Fibroblast of upper back skin (primary cell): ENCODE measurements around the gene BPIFB3.

Experiments
- DNase-seq: peaks from one replicate; pipeline ENCODE4 v3.0.0-alpha.2; 2013

Gene BPIFB3

DNA sequence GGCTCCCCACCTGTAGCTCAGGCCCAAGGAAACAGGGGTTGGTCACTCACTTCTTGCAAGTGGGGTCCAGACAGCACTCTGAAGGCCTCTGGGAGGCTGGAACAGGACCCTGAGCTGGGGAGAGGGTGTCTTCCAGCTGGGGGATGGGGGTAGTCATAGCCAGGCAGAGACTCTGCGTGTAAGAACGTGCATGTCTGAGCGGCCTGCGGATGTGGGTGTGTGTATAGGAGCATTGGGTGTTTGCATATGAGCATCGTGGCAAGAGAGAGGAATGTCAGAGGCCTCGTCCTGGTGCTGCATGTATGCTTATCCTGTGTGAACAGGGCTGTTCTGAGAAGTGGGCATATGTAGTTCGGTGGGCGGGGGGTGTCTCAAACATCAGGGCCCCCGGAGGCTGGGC, 12.1 kb downstream of the BPIFB3 start:
- no peak for DNase-seq

DNA sequence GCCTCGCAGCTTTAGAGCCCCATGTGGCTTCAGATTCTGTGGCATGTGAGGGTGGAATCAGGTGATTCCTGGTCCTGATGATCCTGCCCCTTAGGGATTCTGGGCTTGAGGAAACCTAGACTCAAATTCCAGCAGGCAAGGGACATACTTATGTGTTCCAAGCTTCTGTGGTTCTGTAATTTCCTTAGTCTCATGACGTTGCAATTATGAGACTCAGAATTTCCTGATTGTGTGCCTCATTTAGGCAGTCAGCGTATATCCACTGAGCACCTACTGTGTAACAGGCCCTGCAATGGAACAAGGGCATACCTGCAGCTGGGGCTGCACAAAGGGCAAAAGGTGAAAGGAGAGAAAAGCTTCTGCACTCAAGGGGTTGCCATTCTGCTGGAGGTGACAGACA, 14.1 kb downstream of the BPIFB3 start:
- DNase-seq = no peak

DNA sequence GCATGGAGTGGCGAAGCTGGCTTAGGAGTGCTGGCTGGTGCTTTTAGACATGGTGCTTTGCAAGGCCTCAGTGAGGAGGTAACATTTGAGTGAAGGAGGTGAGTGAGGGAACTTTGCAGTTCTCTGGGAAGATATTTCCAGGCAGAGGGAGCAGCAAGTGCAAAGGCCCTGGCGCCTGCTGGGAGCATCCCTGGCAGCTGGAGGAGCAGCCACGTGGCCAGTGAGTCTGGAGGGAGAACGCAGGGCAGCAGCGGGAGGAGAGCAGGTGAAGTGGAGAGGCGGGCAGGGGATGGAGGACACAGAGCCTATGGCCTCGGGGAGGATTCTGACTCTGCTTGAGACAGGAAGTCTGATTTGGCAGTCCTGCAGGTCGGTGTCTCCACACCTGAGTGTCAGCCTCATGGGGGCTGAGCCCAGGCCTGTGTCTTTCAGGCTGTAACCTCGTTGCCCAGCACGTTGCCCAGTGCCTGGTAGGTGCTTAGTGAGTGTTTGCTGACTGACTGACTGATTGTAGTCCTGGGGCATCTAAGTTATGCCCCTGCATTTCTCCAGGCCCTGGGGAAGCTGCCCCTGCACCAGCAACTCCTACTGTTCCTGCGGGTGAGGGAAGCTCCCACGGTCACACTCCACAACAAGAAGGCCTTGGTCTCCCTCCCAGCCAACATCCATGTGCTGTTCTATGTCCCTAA, 14.7 kb downstream of the BPIFB3 start:
- no peak for DNase-seq

DNA sequence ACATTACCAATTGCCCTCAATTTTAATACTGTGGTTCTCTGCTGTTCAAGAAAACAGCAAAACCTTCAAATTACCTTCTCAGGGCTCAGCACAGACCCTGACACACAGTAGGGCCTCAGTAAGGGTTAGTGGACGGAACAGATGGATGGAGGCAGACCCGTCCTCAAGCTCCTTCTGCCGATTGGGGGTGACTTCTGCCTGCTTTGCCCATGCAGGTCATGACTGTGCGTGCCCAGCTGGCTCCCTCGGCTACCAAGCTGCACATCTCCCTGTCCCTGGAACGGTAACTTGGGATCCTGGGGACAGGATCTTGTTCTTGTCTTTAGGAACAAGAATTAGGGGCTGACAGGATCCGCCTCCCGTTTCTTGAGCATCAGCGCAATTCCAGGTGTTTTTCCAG, 16.0 kb downstream of the BPIFB3 start:
- no peak for DNase-seq

DNA sequence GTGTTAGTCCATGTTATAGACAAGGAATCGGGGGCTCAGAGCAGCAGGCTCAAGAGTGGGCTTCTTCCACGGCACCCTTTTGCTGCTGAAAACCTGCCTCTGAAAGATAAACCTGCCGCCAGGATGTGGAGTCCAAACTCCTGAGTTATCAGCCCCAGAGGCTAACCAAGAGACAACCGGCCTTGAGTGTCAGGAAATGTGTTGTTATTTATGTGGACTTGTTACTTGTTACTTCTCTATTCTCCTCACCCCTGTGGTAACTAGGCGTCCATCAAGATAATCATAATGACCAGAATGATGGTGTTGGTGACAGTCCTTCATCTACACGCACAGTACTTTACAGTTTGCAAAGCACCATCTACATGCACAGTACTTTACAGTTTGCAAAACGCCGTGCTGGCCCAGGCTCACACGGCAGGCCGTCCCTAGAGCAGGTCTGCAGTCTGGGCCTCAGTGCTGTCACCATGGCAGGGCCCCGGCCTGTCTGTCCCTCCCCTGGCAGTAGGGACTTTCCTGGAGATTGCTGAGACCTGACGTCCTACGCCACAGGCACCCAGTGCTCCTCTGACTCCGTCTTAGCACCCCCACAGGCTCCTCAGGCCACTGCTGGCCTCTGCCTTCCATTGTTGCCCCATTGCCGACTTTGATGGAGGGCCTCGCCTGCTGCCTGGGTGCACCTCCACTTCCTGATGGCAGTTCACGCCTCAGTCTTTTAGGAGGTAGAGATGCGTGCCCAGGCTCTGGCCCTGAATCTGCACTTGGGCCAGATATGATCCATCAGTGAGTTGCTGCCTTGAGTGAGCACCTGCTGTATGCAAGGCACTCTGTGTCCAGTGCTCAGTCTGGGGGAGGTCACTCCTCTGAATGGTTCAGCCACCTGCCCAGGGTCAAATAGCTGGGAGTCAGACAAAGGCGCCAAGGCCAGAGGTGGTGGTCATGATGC, 16.7 kb downstream of the BPIFB3 start:
- no peak for DNase-seq

DNA sequence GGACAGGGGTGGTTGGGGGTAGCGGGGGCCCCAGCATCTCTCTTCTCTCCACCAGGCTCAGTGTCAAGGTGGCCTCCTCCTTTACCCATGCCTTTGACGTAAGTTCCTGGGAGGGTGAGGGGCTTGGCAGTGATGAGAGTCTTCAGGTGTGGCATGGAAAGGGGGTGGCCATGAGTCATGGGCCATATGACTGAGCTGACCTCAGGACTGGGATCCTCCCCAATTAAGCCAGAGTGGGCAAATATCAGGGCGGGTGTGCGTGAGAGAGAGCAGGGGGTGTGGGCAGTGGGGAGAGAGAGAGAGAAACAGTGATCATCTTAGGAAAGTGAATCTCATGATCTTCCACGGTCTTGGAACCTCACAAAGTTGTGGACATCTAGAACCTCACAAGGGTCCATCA, 17.5 kb downstream of the BPIFB3 start:
- no peak for DNase-seq

DNA sequence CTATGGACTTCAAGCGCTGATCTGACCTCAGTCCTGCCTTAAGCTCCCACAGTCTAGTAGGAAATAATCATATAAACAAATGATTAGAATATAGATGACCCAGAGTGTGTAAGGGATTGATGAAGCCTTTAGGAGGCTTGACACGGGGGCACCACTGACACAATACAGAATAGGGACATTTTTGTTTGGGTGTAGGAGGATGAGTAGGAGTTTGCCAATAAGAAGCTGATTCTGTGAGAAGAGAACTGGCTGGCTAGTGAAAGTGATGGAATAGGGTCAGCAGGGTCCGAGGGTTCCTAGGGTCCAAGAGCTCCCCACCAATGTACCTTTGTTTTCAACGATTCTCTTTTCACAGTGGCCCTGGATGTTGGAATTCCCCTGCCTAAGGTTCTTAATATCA, 18.7 kb downstream of the BPIFB3 start:
- no peak for DNase-seq

DNA sequence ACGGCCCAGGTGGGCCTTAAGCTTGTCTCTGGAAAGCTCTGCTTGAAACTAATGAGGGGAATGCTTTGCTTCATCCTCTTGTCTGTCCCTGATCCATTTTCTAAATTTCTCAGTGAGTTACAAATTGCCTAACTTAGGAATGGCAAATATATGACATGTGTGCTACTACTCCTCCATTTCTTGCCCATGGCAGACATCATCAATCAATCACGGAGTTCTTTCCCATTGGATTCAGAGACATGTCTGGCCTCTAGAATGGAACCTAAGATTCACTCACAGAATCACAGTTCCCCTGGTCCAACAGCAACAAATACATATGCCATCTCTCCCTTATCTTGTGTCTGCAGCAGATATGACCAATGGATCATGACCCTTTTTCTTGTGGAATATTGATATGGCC, 19.1 kb downstream of the BPIFB3 start:
- no peak for DNase-seq

DNA sequence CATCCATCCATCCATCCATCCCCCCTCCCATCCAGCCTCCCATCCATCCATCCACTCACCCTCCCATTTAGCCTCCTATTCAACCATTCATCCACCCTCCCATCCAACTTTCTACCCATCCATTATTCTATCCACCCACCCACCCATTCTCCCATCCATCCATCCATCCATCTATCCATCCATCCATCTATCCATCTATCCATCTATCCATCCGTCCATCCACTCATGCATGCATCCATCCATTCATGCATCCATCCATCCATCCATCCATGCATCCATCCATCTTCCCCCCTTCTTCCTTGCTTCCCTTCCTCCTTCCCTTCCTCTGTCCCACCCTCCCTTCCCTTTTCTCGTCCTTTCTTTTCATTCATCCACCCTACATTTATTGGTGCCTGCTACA, 21.0 kb downstream of the BPIFB3 start:
- no peak for DNase-seq

DNA sequence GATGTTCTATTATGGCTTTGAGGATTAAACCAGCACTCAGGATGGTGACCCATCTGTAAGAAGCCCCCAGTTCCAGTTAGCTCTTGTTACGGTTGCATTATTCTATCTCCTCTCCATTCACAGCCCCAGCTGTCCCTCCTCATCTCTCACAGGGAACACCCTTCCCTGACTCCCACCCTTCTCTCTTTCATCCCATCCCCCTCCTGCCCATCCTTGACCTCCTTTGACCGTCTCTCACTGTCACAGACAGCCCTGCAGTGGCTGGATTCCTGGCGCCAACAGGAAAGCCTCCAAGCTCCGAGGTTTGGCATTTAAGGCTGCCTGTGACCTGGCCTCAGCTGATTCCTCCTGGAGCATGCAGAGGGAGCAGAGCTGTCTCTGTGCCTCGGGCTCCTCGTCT, 21.6 kb downstream of the BPIFB3 start:
- no peak for DNase-seq

DNA sequence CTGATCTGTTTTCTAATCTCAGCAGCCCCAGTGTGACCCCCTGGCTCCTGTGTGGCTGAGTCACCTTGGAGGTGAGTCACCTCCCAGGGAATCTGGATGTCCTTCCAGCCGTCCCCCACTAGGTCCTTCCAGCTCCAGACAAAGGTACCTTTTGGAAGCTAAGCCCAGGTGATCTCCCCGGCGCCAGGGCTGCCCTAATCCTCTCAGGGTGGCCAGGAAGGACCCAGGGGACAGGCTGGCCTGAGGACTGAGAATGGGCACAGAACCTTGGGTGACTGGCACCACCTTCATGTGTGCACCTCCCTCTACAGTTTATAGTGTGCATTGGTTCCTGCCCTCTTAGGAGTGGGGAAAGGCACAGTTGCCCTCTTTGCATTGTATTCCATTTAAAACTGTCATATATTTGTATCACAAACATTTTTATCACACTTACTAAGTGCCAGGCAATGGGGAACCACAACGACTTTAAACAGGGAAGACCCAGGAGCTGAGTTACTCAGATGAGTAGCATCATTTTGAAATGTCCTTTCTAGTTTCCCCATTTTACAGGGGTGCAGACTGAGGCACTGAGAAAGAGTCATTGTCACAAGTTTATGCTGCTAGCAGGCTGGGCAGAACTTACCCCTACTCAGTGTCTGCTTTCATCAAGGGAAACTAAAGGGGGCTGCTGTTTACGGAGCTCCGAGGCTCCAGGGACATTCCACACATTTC, 23.1 kb downstream of the BPIFB3 start:
- no peak for DNase-seq

DNA sequence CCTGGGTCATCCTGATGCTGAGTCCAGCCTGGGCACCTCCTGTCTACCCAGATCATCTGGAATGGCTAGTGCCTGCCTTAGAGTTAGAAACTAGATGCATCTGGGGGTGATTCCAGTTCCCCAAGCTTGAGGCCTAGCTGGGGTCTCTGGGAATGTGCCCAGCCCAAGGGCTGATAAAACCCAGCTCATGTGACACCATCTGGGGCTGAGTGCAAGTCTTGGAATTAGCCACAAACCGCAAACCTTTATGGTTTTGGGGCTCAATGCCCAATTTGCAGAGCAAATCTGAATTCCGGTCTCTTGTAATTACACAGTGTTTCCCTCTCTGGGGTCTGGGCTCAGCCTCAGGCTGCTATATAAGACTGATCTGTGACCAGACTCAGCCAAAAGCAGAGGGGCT, 25.6 kb downstream of the BPIFB3 start, which contains the start of gene BPIFB4:
Gene BPIFB4, plus strand, starts transcription at position 385 of the 400 bp plus-strand sequence. CDS start 1,884 bp downstream, outside the sequence.
- peak; percentile 61 for DNase-seq

DNA sequence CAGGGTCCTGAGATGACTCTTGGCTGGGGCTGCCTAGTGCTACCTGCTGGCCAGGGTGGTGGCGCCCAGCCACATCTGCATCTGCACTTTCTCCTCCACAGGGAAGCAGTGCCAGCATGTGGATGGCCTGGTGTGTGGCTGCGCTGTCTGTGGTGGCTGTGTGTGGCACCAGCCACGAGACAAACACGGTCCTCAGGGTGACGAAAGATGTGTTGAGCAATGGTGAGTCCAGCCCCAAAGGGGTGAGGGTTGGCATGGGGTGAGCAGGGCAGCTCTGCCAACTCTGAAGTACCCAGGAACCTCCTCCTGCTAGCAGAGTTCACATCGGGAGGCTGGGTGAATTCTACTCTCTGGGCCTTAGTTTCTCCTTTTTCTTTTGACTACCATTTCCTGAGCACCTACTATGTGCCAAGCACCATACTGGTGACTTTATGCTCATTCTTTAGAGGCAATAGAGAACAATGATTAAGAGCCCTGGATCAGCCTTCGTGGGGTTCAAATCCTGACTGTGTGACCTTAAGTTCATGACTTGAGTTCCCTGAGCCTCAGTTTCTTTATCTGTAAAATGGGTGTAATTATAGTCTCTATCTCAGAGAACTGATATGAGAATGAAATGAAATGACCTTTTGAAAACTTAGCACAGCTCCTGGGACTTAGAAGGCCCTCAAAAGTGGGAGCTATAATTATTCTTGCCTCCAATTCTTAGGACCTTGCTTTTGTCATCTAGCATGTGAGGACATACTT, 27.9 kb downstream of the BPIFB3 start:
- no peak for DNase-seq

DNA sequence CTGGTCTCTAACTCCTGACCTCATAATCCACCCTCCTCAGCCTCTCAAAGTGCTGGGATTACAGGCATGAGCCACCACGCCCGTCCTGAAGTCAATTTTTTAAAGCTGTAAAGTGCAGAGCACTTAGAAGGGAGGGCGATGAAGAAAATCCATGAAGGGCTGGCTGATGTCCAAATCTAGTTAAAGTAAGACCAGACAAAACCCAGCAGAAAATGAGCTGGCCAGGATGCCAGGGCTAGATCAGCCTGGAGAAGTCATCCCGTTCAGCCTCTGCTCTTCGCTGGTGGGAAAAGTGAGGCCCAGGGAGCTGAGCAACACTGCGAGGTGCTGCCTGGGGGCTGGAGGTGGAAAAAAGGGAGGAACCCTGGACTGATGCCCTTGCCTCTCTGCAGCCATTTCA, 28.8 kb downstream of the BPIFB3 start:
- no peak for DNase-seq

DNA sequence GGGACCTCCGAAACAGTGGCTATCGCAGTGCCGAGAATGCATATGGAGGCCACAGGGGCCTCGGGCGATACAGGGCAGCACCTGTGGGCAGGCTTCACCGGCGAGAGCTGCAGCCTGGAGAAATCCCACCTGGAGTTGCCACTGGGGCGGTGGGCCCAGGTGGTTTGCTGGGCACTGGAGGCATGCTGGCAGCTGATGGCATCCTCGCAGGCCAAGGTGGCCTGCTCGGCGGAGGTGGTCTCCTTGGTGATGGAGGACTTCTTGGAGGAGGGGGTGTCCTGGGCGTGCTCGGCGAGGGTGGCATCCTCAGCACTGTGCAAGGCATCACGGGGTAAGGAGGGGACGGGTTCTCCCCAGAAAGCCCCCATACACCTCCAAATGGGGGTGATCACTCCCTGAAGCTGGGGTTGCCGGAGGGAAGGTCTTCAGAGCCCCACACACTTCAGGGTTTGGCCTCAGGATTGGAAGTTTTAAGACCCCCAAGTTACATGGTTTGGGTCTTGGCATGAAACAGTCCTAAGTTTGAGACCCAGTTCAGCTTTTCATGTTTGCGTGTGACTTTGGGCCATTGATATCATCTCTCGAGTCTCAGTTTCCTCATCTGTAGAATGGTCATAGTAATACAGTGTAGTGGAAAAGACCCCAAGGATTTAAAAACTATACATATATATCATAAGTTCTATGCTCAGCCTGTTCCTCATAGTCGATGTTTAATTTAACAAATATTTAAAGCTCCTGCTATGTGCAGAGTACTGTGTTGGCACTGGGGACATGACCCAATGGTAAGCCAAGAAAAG, 30.0 kb downstream of the BPIFB3 start:
- no peak for DNase-seq

DNA sequence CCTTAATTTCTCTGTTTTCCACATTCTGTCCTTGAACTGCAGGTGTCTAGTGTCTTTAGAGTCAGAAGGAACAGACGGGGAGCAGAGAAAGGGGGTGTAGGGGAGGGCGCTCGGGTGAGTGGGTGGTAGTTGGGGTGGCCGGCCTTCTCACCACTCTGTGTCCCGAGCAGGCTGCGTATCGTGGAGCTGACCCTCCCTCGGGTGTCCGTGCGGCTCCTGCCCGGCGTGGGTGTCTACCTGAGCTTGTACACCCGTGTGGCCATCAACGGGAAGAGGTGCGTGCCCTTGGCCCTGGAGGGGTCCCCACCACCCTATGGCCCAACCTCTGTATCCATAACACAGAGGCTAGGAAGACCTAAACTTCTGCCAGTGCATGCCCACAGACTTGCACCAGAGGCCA, 31.0 kb downstream of the BPIFB3 start:
- DNase-seq = no peak

DNA sequence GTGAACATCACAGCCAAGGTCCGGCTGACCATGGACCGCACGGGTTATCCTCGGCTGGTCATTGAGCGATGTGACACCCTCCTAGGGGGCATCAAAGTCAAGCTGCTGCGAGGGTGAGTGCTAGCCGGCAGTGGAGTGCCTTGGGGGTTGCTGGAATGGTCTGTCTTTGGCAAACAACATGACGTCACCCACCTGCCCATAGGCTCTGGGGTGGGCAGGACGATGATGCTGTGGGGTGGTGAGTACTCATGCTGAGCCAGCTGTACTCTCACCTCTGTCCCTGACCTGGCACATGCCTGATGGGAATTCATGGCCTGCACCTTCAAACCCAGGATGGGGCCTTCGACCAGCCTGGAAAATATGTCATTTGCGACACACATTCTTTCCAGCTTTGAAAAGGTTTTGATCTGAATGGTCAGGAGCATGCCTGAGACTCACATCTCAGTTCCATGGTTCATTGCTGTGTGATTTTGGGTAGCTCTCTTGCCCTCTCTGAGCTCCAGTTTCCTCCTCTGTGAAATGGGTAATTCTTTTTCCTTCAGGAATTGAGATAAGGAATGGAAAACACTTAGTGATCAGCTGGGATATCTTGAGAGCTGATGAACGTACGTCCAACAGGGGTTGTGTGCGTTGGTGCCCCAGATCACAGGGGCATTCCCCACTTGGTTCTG, 32.5 kb downstream of the BPIFB3 start:
- no peak for DNase-seq

DNA sequence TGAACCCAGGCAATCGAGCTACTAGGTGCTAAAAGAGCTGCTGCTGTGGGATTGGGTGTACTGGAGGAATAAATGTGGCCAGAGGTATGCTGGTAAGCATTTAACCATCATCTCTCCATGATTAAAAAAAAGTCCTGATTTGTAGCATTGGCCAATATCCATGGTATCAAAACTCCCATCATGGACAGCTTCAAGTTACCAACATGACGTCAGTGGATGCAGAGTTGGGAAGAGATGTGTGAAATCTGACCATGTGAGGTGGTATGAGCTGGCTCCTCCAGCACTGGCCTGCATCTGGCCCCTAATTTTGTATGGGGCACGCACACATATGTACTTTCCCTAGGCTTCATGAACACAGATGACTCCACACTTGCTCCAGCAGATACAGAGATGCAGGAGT, 37.4 kb downstream of the BPIFB3 start:
- no peak for DNase-seq

DNA sequence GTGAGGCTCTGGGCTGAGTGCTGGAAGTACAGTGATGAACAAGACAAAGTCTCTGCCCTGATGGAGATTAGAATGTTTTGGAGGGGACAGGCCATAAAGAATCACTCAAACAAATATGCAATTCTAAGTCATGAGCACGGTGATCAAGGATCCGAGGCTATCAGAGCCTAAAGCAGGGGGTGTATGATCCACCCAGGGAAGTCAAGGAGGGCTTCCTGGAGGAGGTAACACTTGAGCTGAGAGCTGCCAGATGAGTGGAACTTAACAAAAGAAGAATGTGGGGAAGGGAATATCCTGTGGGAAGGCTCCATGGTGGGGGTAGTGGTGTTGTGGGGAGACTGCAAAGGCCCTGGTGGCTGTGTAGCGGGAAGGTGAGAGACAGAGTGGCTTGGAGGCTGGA, 38.0 kb downstream of the BPIFB3 start:
- DNase-seq = no peak

DNA sequence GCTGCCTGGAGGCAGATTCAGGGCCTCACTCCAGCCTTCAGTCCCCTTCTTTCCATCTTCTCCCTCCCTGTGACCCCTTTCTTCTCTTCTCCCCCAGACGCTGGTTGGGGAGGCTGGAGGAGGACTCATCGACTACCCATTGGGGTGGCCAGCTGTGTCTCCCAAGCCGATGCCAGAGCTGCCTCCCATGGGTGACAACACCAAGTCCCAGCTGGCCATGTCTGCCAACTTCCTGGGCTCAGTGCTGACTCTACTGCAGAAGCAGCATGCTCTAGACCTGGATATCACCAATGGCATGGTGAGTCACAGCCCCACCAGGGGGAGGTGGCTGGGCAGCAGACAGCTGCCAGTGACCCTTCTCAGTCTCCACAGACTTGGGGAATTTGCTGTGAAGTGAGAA, 38.7 kb downstream of the BPIFB3 start:
- no peak for DNase-seq

DNA sequence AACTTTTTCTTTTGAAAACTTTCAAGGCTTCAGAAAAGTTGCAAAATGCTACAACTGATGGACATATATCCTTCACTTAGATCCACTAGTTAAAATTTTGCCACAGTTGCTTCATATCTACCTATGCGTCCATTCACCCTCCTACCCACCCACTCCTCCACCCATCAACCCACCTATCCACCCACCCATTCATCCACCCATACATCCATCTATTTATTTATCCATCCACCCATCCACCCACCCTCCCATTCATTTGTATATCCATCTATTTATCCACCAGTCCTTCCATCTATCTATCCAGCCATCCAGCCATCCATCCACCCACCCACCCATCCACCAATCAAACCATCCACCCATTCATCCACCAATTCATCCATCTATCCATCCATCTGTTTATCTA, 39.4 kb downstream of the BPIFB3 start:
- DNase-seq = no peak
